ENCODE results near the gene DCK.

The DCK gene

GRCh38 chr4:70993181-70994068, at the start of gene DCK:
Gene DCK (plus strand): TSS chr4:70993649. CDS start chr4:70993836, 187 bp downstream.
- in situ Hi-C loops (cut with MboI; ENCODE audit: low sequenced_read_pairs), result no loop called here

GRCh38 chr4:70945046-70945445, 48.4 kb upstream of the DCK start:
- in situ Hi-C loops (cut with MboI; ENCODE audit: low sequenced_read_pairs), result no loop called here

GRCh38 chr4:70945452-70946055, 47.9 kb upstream of the DCK start:
- in situ Hi-C loops (cut with MboI; ENCODE audit: low sequenced_read_pairs), result no loop called here

GRCh38 chr4:70946939-70947338, 46.5 kb upstream of the DCK start:
- in situ Hi-C loops (cut with MboI; ENCODE audit: low sequenced_read_pairs), result no loop called here

DNA sequence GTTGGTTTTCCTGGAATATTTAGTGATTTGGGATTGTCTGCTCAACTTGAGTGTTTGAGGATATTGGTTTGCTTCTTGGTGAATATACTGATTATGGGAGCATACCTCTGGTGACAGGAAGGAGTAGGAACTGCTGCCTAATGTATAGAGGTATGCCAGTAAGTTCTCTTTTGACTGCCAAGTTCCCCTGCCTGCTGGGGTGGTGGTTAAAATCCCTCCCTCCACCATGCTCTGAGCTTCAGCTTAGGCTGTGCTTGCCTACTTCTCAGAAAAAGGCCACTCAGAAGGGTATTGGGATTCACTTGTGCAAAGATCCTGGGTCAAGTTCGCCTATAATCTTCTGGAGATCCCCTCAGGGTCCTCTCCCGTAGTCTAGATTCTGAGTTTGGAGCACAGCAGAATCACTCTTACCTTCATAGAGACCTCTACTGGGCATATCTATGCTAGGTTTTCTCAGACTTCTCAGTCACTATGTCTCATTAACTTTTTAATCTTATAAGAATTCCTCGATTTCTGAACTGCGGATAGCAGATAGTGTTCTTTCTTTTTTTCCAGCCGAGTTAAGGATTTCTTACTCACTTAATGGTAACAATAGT, 44.7 kb upstream of the DCK start:
- in situ Hi-C loops (cut with MboI; ENCODE audit: low sequenced_read_pairs), result no loop called here

DNA sequence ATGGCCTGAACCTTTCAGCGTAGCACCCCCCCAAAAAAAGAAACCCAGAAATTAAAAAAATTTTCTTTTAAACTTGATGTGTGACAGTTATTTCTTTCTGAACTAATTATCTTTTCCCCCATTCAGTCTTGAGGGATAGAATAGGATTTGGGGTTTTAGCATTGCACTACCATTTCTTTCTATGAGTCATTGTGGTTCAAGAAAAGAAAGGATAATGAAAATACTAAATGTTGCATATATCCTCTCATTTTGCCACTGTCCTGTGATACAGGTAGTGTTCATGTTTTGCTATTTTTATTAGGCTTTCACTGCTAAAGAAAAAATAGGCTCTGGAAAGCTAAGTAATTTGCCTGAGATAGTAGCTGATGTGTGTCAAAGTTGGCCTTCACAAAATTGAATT, 39.4 kb upstream of the DCK start:
- in situ Hi-C loops (cut with MboI; ENCODE audit: low sequenced_read_pairs), result no loop called here

DNA sequence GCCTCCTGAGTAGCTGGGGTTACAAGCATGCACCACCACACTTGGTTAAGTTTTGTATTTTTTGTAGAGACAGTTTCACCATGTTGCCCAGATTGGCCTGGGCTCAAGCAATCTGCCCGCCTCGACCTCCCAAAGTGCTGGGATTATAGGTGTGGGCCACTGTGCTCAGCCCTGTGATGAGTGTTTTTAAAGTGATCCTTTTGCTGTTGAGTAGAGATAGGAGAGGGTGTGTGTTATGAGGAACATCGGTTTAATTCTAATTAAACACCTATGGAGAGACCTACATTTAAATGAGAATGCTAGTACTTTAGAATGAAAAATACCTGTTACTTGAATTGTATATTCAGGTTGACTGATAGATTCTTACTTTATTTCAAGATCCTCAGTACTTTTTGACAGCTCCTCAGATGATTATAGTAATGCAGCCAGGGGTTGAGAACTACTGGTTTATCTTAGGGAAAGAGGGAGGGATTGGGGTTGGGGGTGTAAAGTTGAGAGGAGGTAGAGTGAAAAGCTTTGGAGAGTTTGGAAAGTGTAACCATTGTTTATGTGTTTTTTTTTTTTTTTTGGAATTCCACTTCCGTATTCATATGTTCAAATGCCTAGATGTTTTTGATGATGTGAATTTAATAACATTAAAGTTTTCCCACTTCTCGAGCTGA, 36.8 kb upstream of the DCK start:
- in situ Hi-C loops (cut with MboI; ENCODE audit: low sequenced_read_pairs), result no loop called here

DNA sequence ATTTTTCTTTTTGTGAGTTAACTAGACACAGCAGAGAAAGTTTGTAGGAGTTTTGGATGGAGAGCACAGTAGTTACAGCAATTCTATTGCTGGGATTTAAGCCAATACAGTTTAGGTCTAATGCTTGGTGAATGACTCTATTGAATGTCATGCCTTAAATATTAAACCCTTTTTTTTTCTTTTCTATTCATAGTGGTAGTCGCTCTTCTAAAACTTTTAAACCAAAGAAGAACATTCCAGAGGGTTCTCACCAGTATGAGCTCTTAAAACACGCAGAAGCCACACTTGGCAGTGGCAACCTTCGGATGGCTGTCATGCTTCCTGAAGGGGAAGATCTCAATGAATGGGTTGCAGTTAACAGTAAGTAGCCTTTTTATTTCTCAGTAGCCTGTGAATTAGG, 34.8 kb upstream of the DCK start:
- in situ Hi-C loops (cut with MboI; ENCODE audit: low sequenced_read_pairs), result no loop called here

DNA sequence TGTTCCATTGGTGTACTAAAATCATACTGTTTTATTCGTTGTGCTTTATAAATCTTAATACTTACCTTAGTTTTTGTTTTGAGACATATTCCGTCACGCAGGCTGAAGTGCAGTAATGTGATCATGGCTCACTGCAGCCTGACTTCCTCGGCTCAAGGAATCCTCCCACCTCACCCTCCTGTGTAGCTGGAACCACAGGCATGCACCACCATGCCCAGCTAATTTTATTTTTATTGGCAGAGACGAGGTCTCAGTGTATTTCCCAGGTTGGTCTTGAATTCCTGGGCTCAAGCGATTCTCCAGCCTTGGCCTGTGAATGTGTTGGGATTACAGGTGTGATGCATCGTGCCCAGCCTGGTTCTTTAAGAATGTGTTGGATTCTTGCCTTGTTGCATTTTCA, 24.4 kb upstream of the DCK start:
- in situ Hi-C loops (cut with MboI; ENCODE audit: low sequenced_read_pairs), result no loop called here

GRCh38 chr4:70976252-70976651, 17.2 kb upstream of the DCK start:
- in situ Hi-C loops (cut with MboI; ENCODE audit: low sequenced_read_pairs), result no loop called here

GRCh38 chr4:70979445-70980008, 13.9 kb upstream of the DCK start:
- in situ Hi-C loops (cut with MboI; ENCODE audit: low sequenced_read_pairs), result no loop called here

DNA sequence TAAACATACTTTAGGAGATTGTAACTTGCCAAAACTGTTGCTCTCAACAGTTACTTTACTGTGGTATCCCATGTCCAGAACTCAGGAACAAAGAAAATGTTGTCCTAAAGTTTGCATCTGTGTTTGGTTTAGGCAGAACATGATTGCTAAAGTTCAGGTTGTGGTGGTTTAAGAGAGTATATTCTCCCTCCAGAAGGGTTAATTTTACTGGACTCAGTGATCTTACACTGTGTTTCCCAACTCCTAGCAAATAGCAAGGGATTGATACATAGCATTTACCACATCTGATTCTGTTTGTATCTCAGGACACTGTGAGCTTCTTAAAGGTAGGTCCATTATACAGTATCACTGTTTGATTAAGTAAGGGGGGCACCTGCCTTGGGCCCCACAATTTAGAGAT, 13.3 kb upstream of the DCK start:
- in situ Hi-C loops (cut with MboI; ENCODE audit: low sequenced_read_pairs), result no loop called here

- in situ Hi-C loops (cut with MboI; ENCODE audit: low sequenced_read_pairs), result no loop called here
Observed at GRCh38 chr4:70984106-70984505, 9.3 kb upstream of the DCK start.

DNA sequence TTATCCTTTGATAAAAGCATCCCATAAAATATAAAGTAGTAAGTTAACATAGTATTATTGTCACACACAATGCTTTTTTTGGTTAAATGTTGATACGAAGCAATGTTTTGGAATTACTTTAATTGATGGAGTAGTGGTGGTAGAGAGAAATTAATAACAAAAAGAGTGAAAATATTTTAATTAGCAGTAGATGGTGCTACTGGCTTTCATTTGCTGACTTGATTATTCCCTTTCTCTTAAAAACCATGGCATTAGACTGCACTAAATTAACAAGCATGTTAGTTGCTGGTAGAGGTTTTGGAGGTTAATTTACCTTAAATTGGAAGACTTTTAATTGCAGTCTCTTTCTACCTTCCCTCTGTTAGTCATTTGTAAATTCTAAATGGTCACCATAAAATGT, 8.9 kb upstream of the DCK start:
- in situ Hi-C loops (cut with MboI; ENCODE audit: low sequenced_read_pairs), result no loop called here

GRCh38 chr4:70991596-70991995, 1.9 kb upstream of the DCK start:
- in situ Hi-C loops (cut with MboI; ENCODE audit: low sequenced_read_pairs), result no loop called here

DNA sequence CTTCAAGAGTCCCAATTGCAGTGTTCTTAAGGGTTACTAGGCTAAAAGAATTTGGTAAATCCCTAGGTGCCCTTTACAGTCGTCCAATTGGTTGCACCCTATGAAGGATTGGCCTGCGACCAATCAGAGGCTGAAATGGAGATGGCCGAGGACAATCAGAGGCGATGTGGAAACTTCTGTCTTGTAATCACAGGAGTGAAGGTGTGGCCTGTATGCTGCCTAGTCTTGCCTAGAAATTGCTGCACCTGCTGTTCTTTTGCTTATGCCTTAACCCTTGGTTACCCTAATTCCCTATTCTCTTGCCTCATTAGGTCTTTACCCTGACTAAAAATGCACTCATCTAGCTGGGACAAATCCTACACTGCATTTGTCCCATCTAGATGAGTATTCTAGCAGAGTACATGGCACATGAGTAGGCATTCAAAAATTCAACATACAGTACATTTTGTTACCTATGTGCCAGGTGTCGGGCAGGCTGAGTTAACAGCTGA, 1.0 kb upstream of the DCK start:
- in situ Hi-C loops (cut with MboI; ENCODE audit: low sequenced_read_pairs), result no loop called here

DNA sequence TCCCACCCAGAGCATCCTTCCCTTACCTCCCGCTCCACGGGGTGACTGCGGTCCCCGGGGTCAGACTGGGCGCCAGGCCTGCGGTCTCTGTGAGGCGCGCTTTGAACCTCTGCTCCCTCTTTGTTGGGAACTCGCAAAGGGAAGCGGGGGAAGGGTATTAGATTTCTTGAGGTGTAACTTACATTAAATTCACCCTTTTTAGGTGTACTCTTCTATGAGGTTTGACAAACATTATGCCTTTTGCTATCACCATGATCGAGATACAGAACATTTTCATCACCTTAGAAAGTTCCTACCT, 569 bp downstream of the DCK start:
- in situ Hi-C loops (cut with MboI; ENCODE audit: low sequenced_read_pairs), result no loop called here

DNA sequence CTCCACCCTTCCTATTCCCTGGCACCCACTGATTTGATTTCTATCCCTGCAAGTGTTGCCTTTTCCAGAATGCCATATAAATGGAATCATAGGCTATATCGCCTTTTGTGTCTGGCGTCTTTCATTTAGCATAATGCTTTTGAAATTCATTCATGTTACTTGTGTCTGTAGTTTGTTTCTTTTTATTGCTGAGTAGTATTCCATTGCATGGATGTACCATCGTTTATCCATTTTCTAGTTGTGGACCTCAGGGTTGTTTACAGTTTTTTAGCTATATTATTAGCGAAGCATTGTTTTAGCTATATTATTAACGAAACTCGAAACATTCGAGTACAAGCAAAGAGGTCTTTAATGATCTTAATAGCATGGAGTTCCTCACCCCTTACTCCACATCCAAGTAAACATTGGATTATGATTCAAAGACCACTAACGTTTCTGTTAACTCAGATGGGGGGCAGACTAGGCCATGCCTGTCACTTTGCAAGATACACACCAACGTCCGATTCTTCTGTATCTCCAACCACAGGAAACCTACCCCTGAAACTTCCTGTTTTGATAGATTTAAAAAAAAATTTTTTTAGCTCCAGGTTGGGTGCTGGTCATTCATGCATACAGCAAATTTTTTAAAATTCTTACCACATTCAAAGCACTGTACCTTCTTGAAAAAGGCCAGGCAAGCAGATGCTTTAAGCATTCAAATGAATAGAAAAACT, 1.1 kb downstream of the DCK start:
- in situ Hi-C loops (cut with MboI; ENCODE audit: low sequenced_read_pairs), result no loop called here

GRCh38 chr4:70996018-70996360, 2.5 kb downstream of the DCK start:
- in situ Hi-C loops (cut with MboI; ENCODE audit: low sequenced_read_pairs), result no loop called here

GRCh38 chr4:70997036-70997435, 3.6 kb downstream of the DCK start:
- in situ Hi-C loops (cut with MboI; ENCODE audit: low sequenced_read_pairs), result no loop called here

DNA sequence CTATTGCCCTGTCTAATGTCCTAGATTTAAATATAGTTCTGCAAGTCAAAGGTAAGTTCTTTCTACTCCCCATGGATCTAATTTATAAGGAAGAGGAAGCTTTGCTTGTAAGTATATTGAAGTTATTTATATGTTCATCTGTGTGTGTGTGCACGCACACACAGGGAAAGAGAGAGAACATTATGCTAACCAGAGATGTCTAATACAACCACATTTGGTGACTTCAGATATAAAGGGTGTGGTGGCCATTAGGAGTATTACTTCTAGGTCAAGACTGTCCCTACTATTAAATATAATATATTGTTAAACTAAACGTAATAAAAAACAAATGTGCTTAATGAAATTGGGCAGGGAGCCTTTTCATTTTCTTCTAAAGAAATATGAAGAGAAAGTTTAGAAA, 4.1 kb downstream of the DCK start:
- in situ Hi-C loops (cut with MboI; ENCODE audit: low sequenced_read_pairs), result no loop called here

Data from HL-60/S4 treated with phorbol 12-myristate 13-acetate at 8.2 ng/mL for 4 days and 3 days (cell line).